HG03442 (cell line): Measurements from ENCODE around the gene MEAF6.

Source experiments
- ATAC-seq: cut with Tn5 transposase; IDR thresholded peaks from one replicate; pipeline ENCODE4 v1.9.1; 2021; ENCODE audit warnings: mild to moderate bottlenecking, moderate library complexity; ENCODE audit not compliant: unreplicated experiment

MEAF6 gene

GRCh38 chr1:37485902-37486679 is 28.5 kb downstream of the MEAF6 start:
- ATAC-seq, result no peak

- ATAC-seq, result no peak
Observed at GRCh38 chr1:37484325-37485051, 30.1 kb downstream of the MEAF6 start.

- ATAC-seq, result no peak
Observed at GRCh38 chr1:37483785-37484184, 30.8 kb downstream of the MEAF6 start.

- no peak for ATAC-seq
Observed at GRCh38 chr1:37482796-37483744, 31.5 kb downstream of the MEAF6 start.

GRCh38 chr1:37482004-37482785 is 32.4 kb downstream of the MEAF6 start:
- ATAC-seq, result no peak

GRCh38 chr1:37481289-37482003 is 33.1 kb downstream of the MEAF6 start:
- ATAC-seq, result no peak

GRCh38 chr1:37480581-37481288 is 33.8 kb downstream of the MEAF6 start:
- no peak for ATAC-seq

- no peak for ATAC-seq
Observed at GRCh38 chr1:37480125-37480466, 34.5 kb downstream of the MEAF6 start.

- peak; percentile 44 for ATAC-seq
Observed at GRCh38 chr1:37479255-37480124, 35.1 kb downstream of the MEAF6 start.

GRCh38 chr1:37478890-37479254 is 35.7 kb downstream of the MEAF6 start:
- no peak for ATAC-seq

- ATAC-seq, result no peak
Observed at GRCh38 chr1:37478451-37478881, 36.1 kb downstream of the MEAF6 start.

- ATAC-seq, result no peak
Observed at GRCh38 chr1:37477946-37478345, 36.6 kb downstream of the MEAF6 start.

- peak; percentile 37 for ATAC-seq
Observed at GRCh38 chr1:37477198-37477931, 37.2 kb downstream of the MEAF6 start.

GRCh38 chr1:37476460-37477197 is 37.9 kb downstream of the MEAF6 start:
- no peak for ATAC-seq

- ATAC-seq, result no peak
Observed at GRCh38 chr1:37476087-37476452, 38.5 kb downstream of the MEAF6 start.

GRCh38 chr1:37475380-37476086 is 39.0 kb downstream of the MEAF6 start:
- no peak for ATAC-seq
